GM19023 (cell line): ENCODE measurements around the gene HOXB5.

Experiments
- ATAC-seq: cut with Tn5 transposase; IDR thresholded peaks from one replicate; pipeline ENCODE4 v1.9.1; 2021; ENCODE audit warnings: mild to moderate bottlenecking, moderate library complexity; ENCODE audit not compliant: unreplicated experiment

Gene HOXB5

DNA sequence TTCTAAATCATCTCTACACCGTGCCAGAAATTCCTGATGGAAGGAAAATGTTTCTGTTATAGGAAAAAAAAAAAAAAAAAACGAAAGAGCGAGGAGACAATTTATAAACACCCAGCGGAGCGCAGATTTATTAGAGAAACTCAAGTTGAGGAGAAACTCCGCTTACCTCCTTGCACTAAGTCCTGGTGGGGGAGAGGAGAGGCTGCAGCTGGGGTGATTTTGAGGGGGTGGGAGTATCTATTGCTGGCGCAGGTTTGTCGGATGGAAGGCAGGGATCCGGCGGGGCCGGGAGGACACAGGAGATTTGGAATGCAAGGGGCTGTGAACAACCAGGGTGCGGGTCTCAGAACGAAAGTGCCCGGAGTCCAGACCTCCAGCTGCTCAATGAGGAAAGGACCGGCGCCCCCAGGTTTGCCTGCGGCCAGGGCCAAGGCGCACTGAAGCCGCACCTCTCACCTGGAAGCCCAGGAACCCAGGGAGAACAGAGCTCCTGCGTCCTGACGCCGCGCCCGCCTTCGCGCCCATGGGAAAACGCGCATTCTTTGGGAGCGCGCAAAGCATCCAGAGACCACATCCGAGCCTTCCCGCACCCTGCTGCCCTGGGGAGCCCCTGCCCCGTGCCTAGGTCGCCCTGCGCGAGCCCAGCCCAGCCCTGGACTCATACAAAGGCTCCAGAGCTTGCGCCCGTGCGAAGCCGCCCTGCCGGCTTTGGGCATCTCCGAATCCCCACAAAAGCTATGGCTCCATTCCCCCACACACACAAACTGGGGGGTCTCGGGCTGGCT lies 24.1 kb upstream of the HOXB5 start:
- no peak for ATAC-seq

GRCh38 chr17:48616717-48617470 lies 23.3 kb upstream of the HOXB5 start:
- no peak for ATAC-seq

GRCh38 chr17:48615963-48616716 lies 22.6 kb upstream of the HOXB5 start:
- ATAC-seq: no peak

DNA sequence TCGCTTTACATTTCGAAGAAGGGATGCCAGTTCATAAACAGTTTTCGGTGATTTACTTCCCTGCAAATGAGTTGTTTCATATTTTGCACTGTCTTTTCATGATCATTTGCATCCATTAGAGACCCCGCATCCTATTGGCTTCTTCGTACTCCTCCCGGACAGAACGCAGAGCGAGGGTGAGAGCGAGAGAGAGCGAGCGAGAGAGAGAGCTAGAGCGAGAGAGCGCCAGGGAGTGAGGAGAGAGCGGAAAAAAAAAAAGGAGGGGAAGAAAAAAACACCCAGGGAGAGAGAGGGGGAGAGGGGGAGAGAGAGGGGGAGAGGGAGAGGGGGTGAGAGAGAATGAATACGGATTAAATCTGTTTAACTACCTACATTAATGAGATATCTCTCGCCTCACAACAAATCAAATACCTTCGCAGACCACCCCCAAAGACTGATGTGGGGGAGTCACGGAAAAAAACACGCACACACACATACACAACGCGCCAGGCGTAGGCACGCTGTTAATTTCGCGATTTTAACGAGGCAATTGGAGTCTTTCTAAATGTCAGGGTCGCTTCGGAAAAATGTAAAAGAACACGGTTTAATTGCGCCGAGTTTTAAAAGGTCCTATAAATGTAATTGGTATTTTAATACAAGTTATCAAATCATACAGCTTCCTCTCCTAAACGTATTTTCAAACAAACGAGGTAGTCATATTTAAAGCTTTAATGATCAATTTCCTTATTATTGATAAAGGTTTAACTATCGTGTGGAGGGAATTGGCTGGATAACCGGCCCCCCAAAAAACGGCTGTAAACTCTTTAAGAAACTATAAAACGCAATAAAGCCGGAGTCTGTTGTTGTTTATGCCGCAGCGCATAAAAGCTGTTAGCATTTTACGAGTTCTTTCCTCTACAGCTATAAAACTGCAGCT lies 21.7 kb upstream of the HOXB5 start, which contains the start of gene HOXB8:
Gene HOXB8 (minus strand): TSS at position 246 of the 916 bp plus-strand sequence. CDS start 588 bp downstream, outside the sequence.
- no peak for ATAC-seq

DNA sequence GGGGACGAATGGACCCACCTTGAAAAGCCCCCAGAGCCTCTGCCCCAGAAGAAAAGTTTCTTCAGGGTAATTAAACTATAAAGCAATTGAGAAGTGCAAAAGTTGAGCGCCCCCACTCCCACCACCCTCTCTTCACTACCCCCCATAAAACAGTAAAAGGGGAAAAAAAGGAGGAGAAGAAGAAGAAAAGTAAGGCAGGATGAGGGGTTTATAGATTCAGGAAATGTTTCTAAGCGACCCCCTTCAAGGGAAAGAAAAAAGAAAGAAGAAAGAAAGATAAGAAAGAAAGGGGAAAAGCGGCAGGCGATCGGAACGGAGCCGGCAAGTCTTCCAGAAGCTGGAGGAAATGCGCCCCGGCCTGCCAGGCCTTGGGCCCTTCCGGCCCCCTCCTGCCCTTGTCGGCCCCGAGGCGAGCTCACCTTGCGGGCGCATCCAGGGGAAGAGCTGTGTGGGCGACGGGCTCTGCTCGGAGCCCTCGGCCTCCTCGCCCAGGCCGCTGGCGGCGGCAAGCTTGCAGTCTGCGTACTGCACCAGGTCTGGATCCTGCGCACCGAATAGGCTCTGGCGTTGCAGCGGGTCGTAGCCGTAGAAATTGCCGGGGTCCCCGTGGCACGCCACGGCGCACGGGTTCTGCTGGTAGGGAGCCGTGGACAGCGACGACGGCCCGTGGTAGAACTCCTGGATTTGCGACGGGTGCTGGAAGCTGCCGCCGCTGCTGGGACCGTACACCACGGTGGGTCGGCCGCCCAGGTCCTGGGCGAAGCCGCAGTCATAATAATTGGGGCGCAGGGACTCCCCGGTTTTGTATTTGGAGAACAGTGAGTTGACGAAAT lies 20.5 kb upstream of the HOXB5 start:
- no peak for ATAC-seq

GRCh38 chr17:48612854-48613691 lies 19.5 kb upstream of the HOXB5 start:
- no peak for ATAC-seq

- no peak for ATAC-seq
Observed at GRCh38 chr17:48612456-48612853, 18.9 kb upstream of the HOXB5 start.

- no peak for ATAC-seq
Observed at GRCh38 chr17:48611681-48612455, 18.3 kb upstream of the HOXB5 start.

GRCh38 chr17:48611213-48611612 lies 17.6 kb upstream of the HOXB5 start:
- no peak for ATAC-seq

DNA sequence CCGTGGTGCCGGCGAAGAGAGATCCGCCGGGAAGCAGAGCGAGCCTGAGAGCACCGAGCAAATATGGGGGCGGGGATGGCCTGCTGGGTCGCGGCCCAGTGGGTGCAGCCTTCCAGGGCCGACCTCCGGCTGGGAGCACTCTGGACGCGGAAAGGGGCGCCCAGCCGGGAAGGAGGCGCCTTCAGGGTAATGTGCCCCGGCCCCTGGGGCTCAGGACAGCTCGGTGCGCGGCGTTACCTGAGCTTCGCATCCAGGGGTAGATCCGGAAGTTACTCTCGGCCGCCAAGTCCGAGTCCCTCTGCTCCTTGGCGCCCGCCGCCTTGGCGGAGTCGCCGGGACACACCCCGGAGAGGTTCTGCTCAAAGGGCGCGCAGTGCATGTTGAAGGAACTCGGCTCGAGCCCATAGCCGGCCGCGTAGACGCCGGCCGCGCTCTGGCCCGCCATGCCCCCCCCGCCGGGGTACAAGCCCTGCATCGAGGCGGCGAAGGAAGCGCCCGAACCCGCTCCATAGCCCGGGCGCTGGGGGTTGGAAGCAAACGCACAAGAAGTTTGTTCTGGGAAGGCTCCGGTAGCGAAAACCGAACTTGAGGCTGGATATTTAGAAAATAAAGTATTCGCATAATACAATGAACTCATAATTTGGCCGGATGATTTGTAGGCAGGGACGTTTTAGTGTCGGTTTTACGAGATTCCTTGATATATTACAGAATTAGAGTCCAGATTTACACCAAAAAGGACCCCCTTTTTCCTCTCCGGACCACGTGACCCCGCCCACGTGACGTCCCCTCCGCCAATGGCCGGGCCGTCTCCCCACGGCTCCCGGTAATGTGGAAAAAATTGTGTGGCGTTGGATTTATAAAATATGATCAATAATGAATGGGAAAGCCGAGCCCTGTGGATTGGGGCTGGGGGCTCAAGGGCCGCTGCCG lies 17.0 kb upstream of the HOXB5 start, which contains the start of gene HOXB7:
Gene HOXB7 (minus strand): TSS at position 736 of the 930 bp plus-strand sequence. CDS start 99 bp downstream, at position 637.
- ATAC-seq: no peak

DNA sequence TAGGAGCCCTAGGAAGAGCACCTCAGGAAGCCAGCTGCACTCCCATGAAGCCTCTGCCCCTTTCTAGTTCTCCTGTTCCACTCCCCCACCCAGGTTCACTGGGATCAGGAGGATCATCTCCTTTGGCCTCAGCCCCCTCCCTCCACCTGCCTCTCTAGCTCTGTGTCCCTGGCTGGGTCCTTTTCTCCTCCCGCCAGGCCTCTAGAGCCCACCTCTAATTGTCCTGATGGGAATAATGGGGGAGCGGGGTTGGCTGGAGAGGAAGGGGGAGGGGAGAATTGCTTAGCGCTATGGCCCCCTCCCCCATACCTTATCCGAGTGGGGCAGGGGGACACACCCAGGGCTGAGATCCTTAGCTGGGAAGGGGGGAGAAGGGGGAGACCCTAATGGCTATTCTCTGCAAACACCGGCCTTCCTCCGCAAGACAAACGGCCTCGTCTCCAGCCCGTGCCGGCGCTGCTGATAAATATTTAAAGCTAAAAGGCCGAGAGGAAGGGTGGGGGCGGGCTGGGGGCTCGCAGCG lies 16.2 kb upstream of the HOXB5 start:
- no peak for ATAC-seq

GRCh38 chr17:48609033-48609432 lies 15.5 kb upstream of the HOXB5 start:
- no peak for ATAC-seq

GRCh38 chr17:48608494-48608834 lies 14.9 kb upstream of the HOXB5 start:
- no peak for ATAC-seq

DNA sequence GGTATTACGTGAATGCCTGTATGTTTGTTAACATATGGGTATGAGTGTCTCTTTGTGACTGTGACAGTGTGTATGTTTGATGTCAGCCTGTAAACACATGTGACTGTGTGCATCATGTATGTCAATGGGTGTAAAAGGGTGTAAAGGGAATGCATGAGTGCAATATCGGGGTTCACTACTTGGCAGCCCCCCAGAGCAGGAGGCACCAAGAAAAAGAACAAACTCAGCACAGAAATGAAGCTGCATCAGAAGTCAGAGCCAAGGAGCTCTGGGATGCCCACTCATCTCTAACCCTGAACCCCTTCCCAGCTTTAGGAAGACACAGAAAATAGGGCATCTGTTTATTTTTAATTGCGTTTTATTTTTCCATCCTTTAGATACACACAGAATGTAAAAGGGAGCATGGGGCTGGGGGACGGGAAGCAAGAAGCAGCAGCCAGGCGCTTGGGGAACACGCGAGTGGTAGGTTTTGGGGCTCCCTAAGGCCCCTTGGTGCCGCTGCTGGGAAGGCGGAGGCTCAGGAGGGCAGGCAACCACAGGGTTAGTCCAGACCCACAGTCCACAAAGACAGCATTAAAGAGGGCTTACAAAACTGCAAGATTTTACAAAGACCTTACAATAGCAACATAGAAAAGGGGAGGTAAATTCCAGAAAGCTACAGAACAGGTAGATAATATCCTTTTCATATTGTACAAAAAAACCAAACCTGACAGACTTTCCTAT lies 13.5 kb upstream of the HOXB5 start:
- ATAC-seq: no peak

GRCh38 chr17:48605991-48606891 lies 12.7 kb upstream of the HOXB5 start:
- no peak for ATAC-seq
